H1 (cell line): ENCODE data around the gene PLXDC2. TPM values are rescaled to one million over a fixed set of nuclear protein-coding genes. Genes with fewer than 3 reads are reported as not detected.
A peak's percentile ranks its signal among the peaks of the same experiment; 100 is the strongest.

ENCODE experiments used
- CTCF ChIA-PET: fragments of 300-600 bp; sonication (Branson Sonifier 250); formaldehyde crosslinking; loops from one replicate; lab custom pipeline; 2021; ENCODE audit not compliant: partially characterized antibody; lab: Charles Lee
- POLR2A ChIA-PET: fragments of 300-600 bp; sonication (Branson Sonifier 250); formaldehyde crosslinking; loops from one replicate; lab custom pipeline; 2021; ENCODE audit warnings: inconsistent platforms; ENCODE audit not compliant: partially characterized antibody; lab: Charles Lee
- DNase-seq, 2 experiments: peaks; one replicate each; pipeline versions ENCODE4 v3.0.0 to v3.0.0-alpha.2; 2010 to 2022; ENCODE audit warnings: low spot score in 2 of 2, low read depth in 1 of 2, mixed read lengths in 1 of 2
- FAIRE-seq: peaks from 2 replicates; lab custom pipeline; 2011; peaks lifted over from hg19 to GRCh38; lab: Jason Lieb, UNC
- H2AFZ ChIP-seq: 2 replicates; pipeline ENCODE4 v1.8.1; 2012; ENCODE audit warnings: low read length, inconsistent platforms
- H2AK5ac ChIP-seq: 2 replicates; pipeline ENCODE4 v1.6.1; 2013; ENCODE audit warnings: low read depth, low read length
- H2BK120ac ChIP-seq: replicated peaks from 2 replicates; pipeline ENCODE3; 2013; ENCODE audit warnings: low read depth, low read length, inconsistent platforms
- H2BK12ac ChIP-seq: 2 replicates; pipeline ENCODE4 v1.6.1; 2013; ENCODE audit warnings: low read depth, low read length
- H2BK15ac ChIP-seq: 2 replicates; pipeline ENCODE4 v1.6.1; 2013; ENCODE audit warnings: low read length
- H2BK20ac ChIP-seq: 2 replicates; pipeline ENCODE4 v1.6.1; 2013; ENCODE audit warnings: low read length
- H2BK5ac ChIP-seq: 2 replicates; pipeline ENCODE4 v1.6.1; 2013; ENCODE audit warnings: low read depth, low read length
- H3K14ac ChIP-seq: 2 replicates; pipeline ENCODE4 v1.6.1; 2013; ENCODE audit warnings: inconsistent platforms; ENCODE audit not compliant: insufficient read length
- H3K18ac ChIP-seq: 2 replicates; pipeline ENCODE4 v1.6.1; 2013; ENCODE audit warnings: low read length; ENCODE audit errors: extremely low read depth
- H3K23ac ChIP-seq: 2 replicates; pipeline ENCODE4 v1.6.1; 2013; ENCODE audit warnings: inconsistent platforms; ENCODE audit not compliant: insufficient read length
- H3K23me2 ChIP-seq: 2 replicates; pipeline ENCODE4 v1.6.1; 2013; ENCODE audit warnings: low read depth, low read length
- H3K27ac ChIP-seq: 2 replicates; pipeline ENCODE4 v1.6.1; 2011; ENCODE audit warnings: low read depth, low read length, inconsistent platforms
- H3K27me3 ChIP-seq, 4 experiments: replicated peaks in 1 of 4; 1 replicate in 1 of 4; 2 replicates in 3 of 4; pipeline versions ENCODE4 v1.6.1 to v1.8.1; 2011 to 2013; ENCODE audit warnings: low read length in 3 of 4, mild to moderate bottlenecking in 3 of 4, inconsistent platforms in 2 of 4, mixed read lengths in 2 of 4, moderate library complexity in 1 of 4; ENCODE audit not compliant: control insufficient read depth in 3 of 4, insufficient read depth in 3 of 4; ENCODE audit errors: extremely low read depth in 1 of 4
- H3K36me3 ChIP-seq, 4 experiments: 2 replicates each; pipeline versions ENCODE4 v1.6.1 to v1.8.1; 2011 to 2013; ENCODE audit warnings: mild to moderate bottlenecking in 4 of 4, low read length in 3 of 4, moderate library complexity in 2 of 4, control low read depth in 1 of 4, inconsistent platforms in 1 of 4; ENCODE audit not compliant: insufficient read depth in 4 of 4, control insufficient read depth in 2 of 4
- H3K4ac ChIP-seq: replicated peaks from 2 replicates; pipeline ENCODE3; 2013; ENCODE audit warnings: low read length, low read depth, mixed read lengths, inconsistent platforms; ENCODE audit not compliant: insufficient read length
- H3K4me1 ChIP-seq, 4 experiments: replicated peaks in 1 of 4; 1 replicate in 1 of 4; 2 replicates in 3 of 4; pipeline versions ENCODE4 v1.6.1 to v1.8.1; 2011 to 2013; ENCODE audit warnings: low read length in 3 of 4, inconsistent platforms in 2 of 4, mixed read lengths in 1 of 4; ENCODE audit not compliant: insufficient read depth in 4 of 4, control insufficient read depth in 3 of 4
- H3K4me2 ChIP-seq, 2 experiments: 2 replicates each; pipeline versions ENCODE4 v1.6.1 to v1.8.1; 2011 to 2013; ENCODE audit warnings: low read depth in 2 of 2, low read length in 2 of 2, control low read depth in 1 of 2, inconsistent platforms in 1 of 2, mild to moderate bottlenecking in 1 of 2; ENCODE audit not compliant: insufficient read depth in 1 of 2
- H3K4me3 ChIP-seq, 4 experiments: fragments of 200-600, 300-600 bp in 1 of 4; sonication (generic), shearing (Covaris generic), sonication (Bioruptor Twin) in 1 of 4; 2 replicates each; pipeline versions ENCODE4 v1.5.1 to v1.8.1; 2011 to 2016; ENCODE audit warnings: low read length in 4 of 4, low read depth in 3 of 4, control low read depth in 2 of 4, inconsistent platforms in 2 of 4, mild to moderate bottlenecking in 2 of 4, mixed read lengths in 1 of 4, moderate library complexity in 1 of 4; ENCODE audit not compliant: insufficient read depth in 2 of 4; ENCODE audit errors: extremely low read depth in 1 of 4
- H3K56ac ChIP-seq: replicated peaks from 2 replicates; pipeline ENCODE3; 2013; ENCODE audit warnings: low read depth, mild to moderate bottlenecking, mixed read lengths, low read length, inconsistent platforms; ENCODE audit not compliant: insufficient read length
- H3K79me1 ChIP-seq: 2 replicates; pipeline ENCODE4 v1.6.1; 2013; ENCODE audit warnings: low read depth, low read length, control low read depth
- H3K79me2 ChIP-seq, 2 experiments: 2 replicates each; pipeline versions ENCODE4 v1.6.1 to v1.8.1; 2012 to 2013; ENCODE audit warnings: low read length in 2 of 2, mild to moderate bottlenecking in 2 of 2, inconsistent platforms in 1 of 2; ENCODE audit not compliant: insufficient read depth in 2 of 2, control insufficient read depth in 1 of 2
- H3K9ac ChIP-seq, 4 experiments: replicated peaks in 1 of 4; 1 replicate in 1 of 4; 2 replicates in 3 of 4; pipeline versions ENCODE4 v1.6.1 to v1.8.1; 2011 to 2013; ENCODE audit warnings: low read depth in 3 of 4, low read length in 3 of 4, control low read depth in 2 of 4, mild to moderate bottlenecking in 2 of 4, moderate library complexity in 2 of 4, inconsistent platforms in 1 of 4; ENCODE audit errors: extremely low read depth in 1 of 4
- H3K9me3 ChIP-seq, 2 experiments: 2 replicates each; pipeline versions ENCODE4 v1.6.1 to v1.8.1; 2012 to 2013; ENCODE audit warnings: mild to moderate bottlenecking in 2 of 2, moderate library complexity in 2 of 2, control low read depth in 1 of 2, inconsistent platforms in 1 of 2, low read depth in 1 of 2, low read length in 1 of 2, mixed read lengths in 1 of 2; ENCODE audit not compliant: insufficient read depth in 2 of 2
- H4K20me1 ChIP-seq, 2 experiments: replicated peaks in 1 of 2; 2 replicates each; pipeline versions ENCODE3 to v1.8.1; 2011 to 2013; ENCODE audit warnings: inconsistent platforms in 2 of 2, low read length in 2 of 2, mild to moderate bottlenecking in 1 of 2; ENCODE audit not compliant: insufficient read depth in 2 of 2, control insufficient read depth in 1 of 2
- H4K5ac ChIP-seq: 2 replicates; pipeline ENCODE4 v1.6.1; 2013; ENCODE audit warnings: low read length, low read depth, mixed read lengths, inconsistent platforms; ENCODE audit not compliant: insufficient read length
- H4K8ac ChIP-seq: 2 replicates; pipeline ENCODE4 v1.8.0; 2013; ENCODE audit warnings: mild to moderate bottlenecking, moderate library complexity, low read length, inconsistent platforms; ENCODE audit not compliant: insufficient read depth; ENCODE audit errors: extremely low read depth
- H4K91ac ChIP-seq: replicated peaks from 2 replicates; pipeline ENCODE3; 2013; ENCODE audit warnings: low read length, mixed read lengths, inconsistent platforms; ENCODE audit not compliant: insufficient read length
- ATF3 ChIP-seq: IDR thresholded peaks from 2 replicates; pipeline ENCODE4 v1.6.1; 2011; ENCODE audit warnings: low read depth, mild to moderate bottlenecking, low read length; ENCODE audit not compliant: insufficient read depth
- CTBP2 ChIP-seq: IDR thresholded peaks from 2 replicates; pipeline ENCODE4 v1.7.0; 2011; ENCODE audit warnings: borderline replicate concordance, mild to moderate bottlenecking, moderate library complexity, mixed read lengths, low read length; ENCODE audit not compliant: insufficient read depth, insufficient read length
- GTF2F1 ChIP-seq: IDR thresholded peaks from 2 replicates; pipeline ENCODE4 v1.6.1; 2012; ENCODE audit warnings: low read depth, low read length, improper control_type of control experiment, borderline replicate concordance
- KDM4A ChIP-seq: IDR thresholded peaks from one replicate; pipeline ENCODE4 v1.7.1; 2012; ENCODE audit warnings: low read depth, mild to moderate bottlenecking, moderate library complexity, low read length, inconsistent platforms; ENCODE audit not compliant: severe bottlenecking
- POLR2A ChIP-seq, 2 experiments: IDR thresholded peaks; 1 replicate in 1 of 2; 2 replicates in 1 of 2; pipeline ENCODE4 v1.6.1; 2011; ENCODE audit warnings: low read depth in 2 of 2, low read length in 2 of 2, mild to moderate bottlenecking in 2 of 2; ENCODE audit errors: control extremely low read depth in 1 of 2
- SAP30 ChIP-seq: fragments of 300-600 bp; sonication (generic); IDR thresholded peaks from 2 replicates; pipeline ENCODE4 v1.7.1; 2012; ENCODE audit warnings: low read length, moderate library complexity, mild to moderate bottlenecking, inconsistent platforms; ENCODE audit not compliant: insufficient read depth, insufficient replicate concordance
- SIX5 ChIP-seq: IDR thresholded peaks from 2 replicates; pipeline ENCODE4 v1.6.1; 2011; ENCODE audit warnings: mild to moderate bottlenecking, low read depth, low read length
- SP1 ChIP-seq: IDR thresholded peaks from 2 replicates; pipeline ENCODE4 v1.6.1; 2011; ENCODE audit warnings: low read depth, low read length
- TEAD4 ChIP-seq: IDR thresholded peaks from 2 replicates; pipeline ENCODE4 v1.6.1; 2012; ENCODE audit warnings: low read depth, low read length, inconsistent platforms, mixed read lengths
- YY1 ChIP-seq: IDR thresholded peaks from 2 replicates; pipeline ENCODE4 v1.6.1; 2011; ENCODE audit warnings: low read depth, mild to moderate bottlenecking, low read length
- WGBS, 2 experiments: shearing (Covaris generic) in 1 of 2; methylation state at CpG; one replicate each; pipeline versions ENCODE4 v1.1.6 to v1.1.7; 2013 to 2015; ENCODE audit warnings: low lambda C conversion rate in 2 of 2, mixed read lengths in 2 of 2, inconsistent platforms in 1 of 2, low coverage in 1 of 2, missing lambda C conversion rate in 1 of 2; ENCODE audit not compliant: insufficient replicate concordance in 2 of 2, insufficient coverage in 1 of 2, insufficient read length in 1 of 2; ENCODE audit errors: extremely low coverage in 1 of 2, missing lambda C conversion rate in 1 of 2; 5-methylcytosine and 5-hydroxymethylcytosine counted together
- polyA plus RNA-seq, 7 experiments: library from polyadenylated mRNA; depleted of rRNA in 3 of 7; stranded (reverse) in 5 of 7; unstranded in 2 of 7; fragments of >200 nt in 5 of 7; fragments of 200-250 nt in 2 of 7; gene quantifications; 1 replicate in 5 of 7; 2 replicates in 1 of 7; 4 replicates in 1 of 7; pipeline versions ENCODE4 v1.2.1 to v1.2.3, GENCODE V29; 2011 to 2013; ENCODE audit warnings: missing spikeins in 2 of 7, mixed read lengths in 2 of 7
- total RNA-seq: library from RNA; stranded (reverse); fragmentation: NEBNext Ultra II Directional; extraction: Animal tissue kit (Norgen Biotek cat#: 25700); gene quantifications from 2 replicates; pipeline ENCODE4 v1.2.1, GENCODE V29; 2021
- TF ChIP-seq, protein P1 (sequence below), 3 experiments: IDR thresholded peaks; 1 replicate in 2 of 3; 2 replicates in 1 of 3; pipeline versions ENCODE4 v1.5.1 to v1.6.1; 2011; ENCODE audit warnings: low read length in 3 of 3, mild to moderate bottlenecking in 3 of 3, inconsistent platforms in 2 of 3, low read depth in 1 of 3, moderate library complexity in 1 of 3; ENCODE audit not compliant: insufficient read depth in 1 of 3; ENCODE audit errors: control extremely low read depth in 1 of 3

Gene PLXDC2
- total and polyA plus RNA-seq, 2 of the 8 experiments (the other 6 are each of a cell fraction or from before 2014, with no cell fraction given) = 23.0 to 40.5 TPM

GRCh38 chr10:19985745-19986144 lies 169.5 kb downstream of the PLXDC2 start:
- Histone ChIP-seq H3K9ac (no peak overlapping the region), H4K8ac (no peak overlapping the region), H3K36me3 (no peaks in the 10 kb centered on the region), H3K14ac (no peak overlapping the region), H4K20me1 (no peaks in the 10 kb centered on the region), H3K4ac (no peak overlapping the region), H3K4me3 (no peak overlapping the region), H3K4me2 (peak overlapping the region; percentile 5 to 17; a peak in 1 of 4 replicates), H3K56ac (no peak overlapping the region), H2AFZ (no peak overlapping the region), H2BK15ac (no peak overlapping the region), H2BK120ac (no peak overlapping the region), H2BK20ac (no peak overlapping the region), H3K79me1 (no peaks in the 10 kb centered on the region), H2BK5ac (peak overlapping the region; percentile 29; the same call in 1 of the 2 replicates), H4K91ac (peak overlapping the region; percentile 61), H4K5ac (peak overlapping the region; percentile 73), H3K18ac (peak overlapping the region; percentile 82; the same call in 1 of the 2 replicates), H3K27ac (peak overlapping the region; percentile 53), H2AK5ac (no peak overlapping the region), H3K27me3 (no peaks in the 10 kb centered on the region), H3K9me3 (no peaks in the 10 kb centered on the region), H2BK12ac (0 out of 2 replicates have a peak overlapping the region, but pooled peaks have one; percentile 70), H3K23me2 (no peaks in the 10 kb centered on the region), H3K79me2 (peaks cover 0 to 66% of the 10 kb centered on the region in 2 experiments; a peak in 3 of 4 replicates), H3K4me1 (peaks cover 5 to 34% (median 14%) of the 10 kb centered on the region in 4 experiments; a peak in 5 of 7 replicates), H3K23ac (no peak overlapping the region)
- FAIRE-seq = peak; percentile 48
- WGBS, 2 experiments = 61% methylated on average over 3 of the region's 3 CpGs; no CpG with 5 or more reads in 1 of the 2 experiments
- ChIA-PET CTCF (no interaction called here), POLR2A (no interaction called here)
- no peak for DNase-seq
- TF ChIP-seq TEAD4 (no peak), SIX5 (no peak), YY1 (no peak), KDM4A (no peak), SP1 (no peak), GTF2F1 (no peak), CTBP2 (no peak), ATF3 (no peak), POLR2A (IDR thresholded peaks at IDR 0.05; ENCODE audit: control extremely low read depth in 1 of 2, low read depth in 2 of 2, low read length in 2 of 2) (no peak), SAP30 (no peak)
- TF ChIP-seq, protein P1, sequence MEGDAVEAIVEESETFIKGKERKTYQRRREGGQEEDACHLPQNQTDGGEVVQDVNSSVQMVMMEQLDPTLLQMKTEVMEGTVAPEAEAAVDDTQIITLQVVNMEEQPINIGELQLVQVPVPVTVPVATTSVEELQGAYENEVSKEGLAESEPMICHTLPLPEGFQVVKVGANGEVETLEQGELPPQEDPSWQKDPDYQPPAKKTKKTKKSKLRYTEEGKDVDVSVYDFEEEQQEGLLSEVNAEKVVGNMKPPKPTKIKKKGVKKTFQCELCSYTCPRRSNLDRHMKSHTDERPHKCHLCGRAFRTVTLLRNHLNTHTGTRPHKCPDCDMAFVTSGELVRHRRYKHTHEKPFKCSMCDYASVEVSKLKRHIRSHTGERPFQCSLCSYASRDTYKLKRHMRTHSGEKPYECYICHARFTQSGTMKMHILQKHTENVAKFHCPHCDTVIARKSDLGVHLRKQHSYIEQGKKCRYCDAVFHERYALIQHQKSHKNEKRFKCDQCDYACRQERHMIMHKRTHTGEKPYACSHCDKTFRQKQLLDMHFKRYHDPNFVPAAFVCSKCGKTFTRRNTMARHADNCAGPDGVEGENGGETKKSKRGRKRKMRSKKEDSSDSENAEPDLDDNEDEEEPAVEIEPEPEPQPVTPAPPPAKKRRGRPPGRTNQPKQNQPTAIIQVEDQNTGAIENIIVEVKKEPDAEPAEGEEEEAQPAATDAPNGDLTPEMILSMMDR (IDR thresholded peaks at IDR 0.05; ENCODE audit: control extremely low read depth in 1 of 3, insufficient read depth in 1 of 3, low read depth in 1 of 3, low read length in 3 of 3) = no peak
